PC-3 (cell line): Measurements from ENCODE around the gene DCLK3.

ENCODE experiments used
- EZH2 ChIP-seq: fragments of 300-600 bp; sonication (generic); IDR thresholded peaks from one replicate; pipeline ENCODE4 v1.6.1; 2017; ENCODE audit warnings: antibody characterized with exemption, mild to moderate bottlenecking, low read length; ENCODE audit not compliant: unreplicated experiment
- TF ChIP-seq, protein P1 (sequence below): fragments of 300-600 bp; sonication (generic); conservative IDR thresholded peaks from 2 replicates; pipeline ENCODE4 v1.5.1; 2017; ENCODE audit warnings: antibody characterized with exemption, low read depth, mild to moderate bottlenecking, low read length

DNA sequence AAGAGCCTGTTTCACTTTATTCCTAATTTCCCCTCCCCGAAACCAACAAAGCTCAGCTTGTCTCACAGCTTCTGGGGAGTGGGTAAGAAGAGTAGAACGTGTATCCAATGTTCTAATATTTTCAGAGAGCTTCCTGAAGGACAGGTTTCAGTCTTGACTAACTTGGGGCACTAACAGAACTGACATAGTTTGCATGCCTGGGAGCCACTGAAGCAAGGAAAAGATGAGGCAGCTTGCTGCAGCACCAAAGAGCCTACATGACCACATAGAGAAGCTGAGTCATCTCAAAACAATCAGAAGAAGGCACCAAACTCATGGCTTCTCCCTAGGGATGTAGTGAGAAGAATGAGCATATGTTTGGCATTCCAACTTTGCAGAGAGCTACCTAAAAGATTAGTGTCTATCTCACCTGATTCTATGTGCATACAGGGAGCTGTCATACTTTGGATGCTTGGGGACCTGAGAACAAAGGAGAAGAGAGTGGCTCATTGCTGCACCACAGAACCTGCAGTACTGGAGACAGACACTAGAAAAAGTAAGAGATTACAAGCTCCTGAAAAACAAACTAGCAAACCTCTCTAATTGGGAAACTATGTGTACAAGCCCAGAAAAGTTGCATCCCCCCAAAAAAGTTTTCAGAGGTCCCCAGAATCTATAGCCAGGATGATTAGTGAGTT, 86.9 kb downstream of the DCLK3 start:
- TF ChIP-seq, protein P1, sequence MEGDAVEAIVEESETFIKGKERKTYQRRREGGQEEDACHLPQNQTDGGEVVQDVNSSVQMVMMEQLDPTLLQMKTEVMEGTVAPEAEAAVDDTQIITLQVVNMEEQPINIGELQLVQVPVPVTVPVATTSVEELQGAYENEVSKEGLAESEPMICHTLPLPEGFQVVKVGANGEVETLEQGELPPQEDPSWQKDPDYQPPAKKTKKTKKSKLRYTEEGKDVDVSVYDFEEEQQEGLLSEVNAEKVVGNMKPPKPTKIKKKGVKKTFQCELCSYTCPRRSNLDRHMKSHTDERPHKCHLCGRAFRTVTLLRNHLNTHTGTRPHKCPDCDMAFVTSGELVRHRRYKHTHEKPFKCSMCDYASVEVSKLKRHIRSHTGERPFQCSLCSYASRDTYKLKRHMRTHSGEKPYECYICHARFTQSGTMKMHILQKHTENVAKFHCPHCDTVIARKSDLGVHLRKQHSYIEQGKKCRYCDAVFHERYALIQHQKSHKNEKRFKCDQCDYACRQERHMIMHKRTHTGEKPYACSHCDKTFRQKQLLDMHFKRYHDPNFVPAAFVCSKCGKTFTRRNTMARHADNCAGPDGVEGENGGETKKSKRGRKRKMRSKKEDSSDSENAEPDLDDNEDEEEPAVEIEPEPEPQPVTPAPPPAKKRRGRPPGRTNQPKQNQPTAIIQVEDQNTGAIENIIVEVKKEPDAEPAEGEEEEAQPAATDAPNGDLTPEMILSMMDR = no peak
- no peak for TF ChIP-seq EZH2
